ENCODE measurements around the gene PMFBP1. TPM values are rescaled to one million over a fixed set of nuclear protein-coding genes. Genes with fewer than 3 reads are reported as not detected.

PMFBP1 gene
- total and polyA plus RNA-seq, 12 donors: 0.15 to 2.4 (median 0.55) TPM

- intact Hi-C loops (cut with DNase I): loop anchor here in 1 of 2 donors (5.0 kb wide), 1 partner anchor 82 kb away; no protein-coding TSS in a partner anchor
- Histone ChIP-seq H3K36me3 (replicated peaks in 1 of 2) (peaks cover 0 to 48% of the 10 kb centered on the region in 2 donors), H3K4me1 (replicated peaks in 1 of 2) (peaks cover 17 to 32% of the 10 kb centered on the region in 2 donors), H3K4me3 (peak overlapping the region; percentile 40 to 93 (median 66)), H3K9me3 (replicated peaks in 1 of 3) (no peaks in the 10 kb centered on the region), H3K27ac (peak overlapping the region in 4 of 5 donors; percentile 71 to 94 (median 83)), H3K27me3 (no peaks in the 10 kb centered on the region)
- no peak for DNase-seq
- TF ChIP-seq CTCF (IDR thresholded peaks at IDR 0.05) (no peak), POLR2A (IDR thresholded peaks at IDR 0.05) (no peak)
- WGBS, 4 donors: 1 to 3% (median 1%) methylated on average over 9 to 11 of the region's 11 CpGs
These were observed 77.7 kb downstream of the PMFBP1 start for GRCh38 chr16:72094266-72094610.

GRCh38 chr16:72093448-72094265, 78.3 kb downstream of the PMFBP1 start, which contains the start of the genes DHX38 and TXNL4B:
DHX38 (plus strand) TSS chr16:72093847; CDS start chr16:72096158, 2,311 bp downstream.
TXNL4B (minus strand) TSS chr16:72093620; CDS start chr16:72090749, 2,871 bp downstream.
- H3K9me3 ChIP-seq (replicated peaks in 1 of 3): no peaks in the 10 kb centered on the region
- H3K27me3 ChIP-seq: no peaks in the 10 kb centered on the region
- peak; percentile 93 to 99 (median 97) for DNase-seq
- peaks cover 0 to 48% of the 10 kb centered on the region in 2 donors for H3K36me3 ChIP-seq (replicated peaks in 1 of 2)
- intact Hi-C loops (cut with DNase I): loop anchor here in 1 of 2 donors (5.0 kb wide), 1 partner anchor 81 kb away; no protein-coding TSS in a partner anchor
- WGBS, 4 donors: 0 to 1% (median 0%) methylated on average over 8 to 43 of the region's 43 CpGs
- no peak for TF ChIP-seq CTCF (IDR thresholded peaks at IDR 0.05)
- peak; percentile 87 to 97 for TF ChIP-seq POLR2A (IDR thresholded peaks at IDR 0.05)
- peak within 1 kb of the TSS; percentile 29 to 94 (median 79) for H3K27ac ChIP-seq
- H3K4me3 ChIP-seq: peak within 1 kb of the TSS; percentile 76 to 93 (median 85)
- peaks cover 17 to 32% of the 10 kb centered on the region in 2 donors for H3K4me1 ChIP-seq (replicated peaks in 1 of 2)

DNA sequence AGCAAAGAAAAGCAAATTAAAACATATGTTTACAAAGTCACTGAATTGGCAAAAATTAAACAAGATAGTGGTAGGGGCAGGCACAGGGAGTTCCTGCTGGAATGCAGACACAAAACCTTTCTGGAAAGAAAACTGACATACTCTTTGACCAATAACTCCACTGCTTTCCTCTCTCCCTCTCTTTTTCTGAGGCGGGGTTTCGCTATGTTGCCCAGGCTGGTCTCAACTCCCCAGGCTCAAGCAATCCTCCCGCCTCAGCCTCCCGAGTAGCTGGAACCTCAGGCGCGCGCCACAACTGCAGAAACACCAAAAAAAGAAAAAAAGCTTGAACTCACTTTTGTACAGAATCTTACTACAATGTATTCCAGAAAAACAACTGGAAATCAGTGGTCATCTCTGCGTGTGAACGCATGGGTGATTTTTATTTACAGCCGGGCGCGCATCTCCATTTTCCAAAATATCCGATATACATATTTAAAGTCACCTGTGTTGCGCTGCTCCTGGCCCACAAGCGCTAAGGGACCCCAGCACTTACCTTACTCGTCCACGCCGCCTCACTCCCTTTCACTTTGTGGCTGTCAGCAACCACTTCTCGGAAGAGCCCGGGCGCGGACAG, 79.0 kb downstream of the PMFBP1 start:
- intact Hi-C loops (cut with DNase I): loop anchor here in 1 of 2 donors (5.0 kb wide), 1 partner anchor 81 kb away; no protein-coding TSS in a partner anchor
- no peaks in the 10 kb centered on the region for H3K27me3 ChIP-seq

More for the DNA sequence above, 79.0 kb downstream of the PMFBP1 start:
- DNase-seq: peak in 3 of 7 donors; percentile 37 to 58 (median 39)
- no peak for TF ChIP-seq CTCF (IDR thresholded peaks at IDR 0.05)
- TF ChIP-seq POLR2A (IDR thresholded peaks at IDR 0.05): no peak
- Histone ChIP-seq H3K27ac (peak overlapping the region; percentile 29 to 89 (median 74)), H3K4me1 (replicated peaks in 1 of 2) (peaks cover 17 to 32% of the 10 kb centered on the region in 2 donors), H3K4me3 (peak overlapping the region; percentile 76 to 93 (median 85)), H3K36me3 (replicated peaks in 1 of 2) (peaks cover 0 to 48% of the 10 kb centered on the region in 2 donors), H3K9me3 (replicated peaks in 1 of 3) (no peaks in the 10 kb centered on the region)
- 0 to 1% (median 1%) methylated on average over 22 of the region's 22 CpGs for WGBS, 4 donors

All from adrenal gland (tissue), 12 donors.